H9 (cell line): ENCODE results near the gene ZNF618. TPM values are rescaled to one million over a fixed set of nuclear protein-coding genes. Genes with fewer than 3 reads are reported as not detected.

Source experiments
- DNase-seq: peaks from one replicate; pipeline ENCODE4 v3.0.0-alpha.2; 2017
- H2AFZ ChIP-seq: one replicate; pipeline ENCODE4 v1.6.1; 2013; ENCODE audit warnings: mild to moderate bottlenecking, low read length, control low read depth, moderate library complexity
- H2AK5ac ChIP-seq: 2 replicates; pipeline ENCODE4 v1.6.1; 2013; ENCODE audit warnings: low read length, control low read depth, mixed read lengths; ENCODE audit not compliant: insufficient read length
- H2BK120ac ChIP-seq: one replicate; pipeline ENCODE4 v1.6.1; 2013; ENCODE audit warnings: low read depth, mild to moderate bottlenecking, low read length, control low read depth, inconsistent platforms; ENCODE audit not compliant: poor library complexity, severe bottlenecking
- H2BK12ac ChIP-seq: 2 replicates; pipeline ENCODE4 v1.6.1; 2013; ENCODE audit warnings: low read length, control low read depth, mixed read lengths, low read depth; ENCODE audit not compliant: insufficient read length
- H2BK15ac ChIP-seq: 2 replicates; pipeline ENCODE4 v1.6.1; 2013; ENCODE audit warnings: low read depth, low read length, control low read depth
- H2BK20ac ChIP-seq: one replicate; pipeline ENCODE4 v1.6.1; 2013; ENCODE audit warnings: low read depth, mild to moderate bottlenecking, low read length, control low read depth, inconsistent platforms; ENCODE audit not compliant: poor library complexity, severe bottlenecking
- H2BK5ac ChIP-seq: 2 replicates; pipeline ENCODE4 v1.6.1; 2013; ENCODE audit warnings: low read length, control low read depth, mixed read lengths; ENCODE audit not compliant: insufficient read length
- H3K14ac ChIP-seq: 2 replicates; pipeline ENCODE4 v1.6.1; 2013; ENCODE audit warnings: low read length, control low read depth; ENCODE audit not compliant: insufficient read depth
- H3K18ac ChIP-seq: 2 replicates; pipeline ENCODE4 v1.6.1; 2013; ENCODE audit warnings: low read depth, mild to moderate bottlenecking, mixed read lengths, low read length, control low read depth; ENCODE audit not compliant: insufficient read length
- H3K23ac ChIP-seq: 2 replicates; pipeline ENCODE4 v1.6.1; 2013; ENCODE audit warnings: low read length, control low read depth, mixed read lengths, low read depth; ENCODE audit not compliant: insufficient read length
- H3K23me2 ChIP-seq: 2 replicates; pipeline ENCODE4 v1.6.1; 2013; ENCODE audit warnings: low read depth, mild to moderate bottlenecking, mixed read lengths, low read length, control low read depth; ENCODE audit not compliant: insufficient read length, poor library complexity, severe bottlenecking
- H3K27ac ChIP-seq: 2 replicates; pipeline ENCODE4 v1.5.1; 2013; ENCODE audit warnings: low read length, control low read depth, mixed read lengths, low read depth; ENCODE audit not compliant: insufficient read length
- H3K27me3 ChIP-seq: 2 replicates; pipeline ENCODE4 v1.6.1; 2013; ENCODE audit warnings: low read length, control low read depth, inconsistent platforms; ENCODE audit not compliant: insufficient read depth
- H3K4ac ChIP-seq: 2 replicates; pipeline ENCODE4 v1.6.1; 2013; ENCODE audit warnings: low read depth, mild to moderate bottlenecking, control low read depth, inconsistent platforms, low read length, moderate library complexity
- H3K4me1 ChIP-seq: 2 replicates; pipeline ENCODE4 v1.6.1; 2013; ENCODE audit warnings: low read length, control low read depth, inconsistent platforms; ENCODE audit not compliant: insufficient read depth
- H3K4me2 ChIP-seq: 2 replicates; pipeline ENCODE4 v1.6.1; 2013; ENCODE audit warnings: low read length, control low read depth, mixed read lengths; ENCODE audit not compliant: insufficient read length, insufficient read depth
- H3K56ac ChIP-seq: 2 replicates; pipeline ENCODE4 v1.6.1; 2013; ENCODE audit warnings: low read depth, mild to moderate bottlenecking, mixed read lengths, low read length, control low read depth; ENCODE audit not compliant: insufficient read length
- H3K79me1 ChIP-seq: 2 replicates; pipeline ENCODE4 v1.6.1; 2013; ENCODE audit warnings: low read depth, mild to moderate bottlenecking, moderate library complexity, low read length, control low read depth, inconsistent platforms; ENCODE audit not compliant: insufficient read depth, poor library complexity, severe bottlenecking
- H3K79me2 ChIP-seq: 2 replicates; pipeline ENCODE4 v1.6.1; 2013; ENCODE audit warnings: low read length, control low read depth, inconsistent platforms; ENCODE audit not compliant: insufficient read depth
- H3K9ac ChIP-seq: 2 replicates; pipeline ENCODE4 v1.6.1; 2013; ENCODE audit warnings: low read length, control low read depth, mixed read lengths; ENCODE audit not compliant: insufficient read length; ENCODE audit errors: extremely low read depth
- H3K9me3 ChIP-seq: one replicate; pipeline ENCODE4 v1.6.1; 2013; ENCODE audit warnings: low read depth, low read length, inconsistent platforms; ENCODE audit not compliant: control insufficient read depth
- H3T11ph ChIP-seq: one replicate; pipeline ENCODE4 v1.6.1; 2013; ENCODE audit warnings: mild to moderate bottlenecking, low read length, control low read depth, inconsistent platforms
- H4K20me1 ChIP-seq: one replicate; pipeline ENCODE4 v1.6.1; 2013; ENCODE audit not compliant: control insufficient read depth, insufficient read length, insufficient read depth
- H4K5ac ChIP-seq: 2 replicates; pipeline ENCODE4 v1.6.1; 2013; ENCODE audit warnings: low read depth, mild to moderate bottlenecking, mixed read lengths, low read length, control low read depth; ENCODE audit not compliant: insufficient read length
- H4K8ac ChIP-seq: replicated peaks from 2 replicates; pipeline ENCODE4 v1.6.1; 2013; ENCODE audit warnings: low read length, control low read depth, mixed read lengths, low read depth; ENCODE audit not compliant: insufficient read length
- H4K91ac ChIP-seq: 2 replicates; pipeline ENCODE4 v1.6.1; 2013; ENCODE audit warnings: low read depth, mild to moderate bottlenecking, moderate library complexity, mixed read lengths, low read length, control low read depth; ENCODE audit not compliant: insufficient read length
- H3K27ac Mint-ChIP-seq, 3 experiments: 2 replicates in 2 of 3; 3 replicates in 1 of 3; pipeline ENCODE4 v1.8.0; 2020 to 2021; ENCODE audit warnings: mixed read lengths in 3 of 3, mild to moderate bottlenecking in 1 of 3, moderate library complexity in 1 of 3
- H3K27me3 Mint-ChIP-seq: 2 replicates; pipeline ENCODE4 v1.8.0; 2021; ENCODE audit warnings: low read depth, mild to moderate bottlenecking, moderate library complexity, mixed read lengths
- H3K36me3 Mint-ChIP-seq, 3 experiments: 2 replicates in 2 of 3; 3 replicates in 1 of 3; pipeline ENCODE4 v1.8.0; 2020 to 2021; ENCODE audit warnings: low read depth in 3 of 3, mixed read lengths in 3 of 3; ENCODE audit not compliant: insufficient read depth in 1 of 3
- H3K4me1 Mint-ChIP-seq, 2 experiments: 2 replicates each; pipeline ENCODE4 v1.8.0; 2020; ENCODE audit warnings: mixed read lengths in 2 of 2
- H3K4me3 Mint-ChIP-seq, 2 experiments: 2 replicates in 1 of 2; 3 replicates in 1 of 2; pipeline ENCODE4 v1.8.0; 2020 to 2021; ENCODE audit warnings: mild to moderate bottlenecking in 2 of 2, mixed read lengths in 2 of 2, moderate library complexity in 1 of 2
- H3K9me3 Mint-ChIP-seq, 2 experiments: 2 replicates in 1 of 2; 3 replicates in 1 of 2; pipeline ENCODE4 v1.8.0; 2020; ENCODE audit warnings: mild to moderate bottlenecking in 2 of 2, mixed read lengths in 2 of 2, moderate library complexity in 1 of 2
- CTCF ChIP-seq: fragments of 200-600 bp; sonication (generic); conservative IDR thresholded peaks from 3 replicates; pipeline ENCODE4 v1.8.0; 2021; ENCODE audit warnings: antibody characterized with exemption, mild to moderate bottlenecking
- WGBS: extraction: QIAGEN DNeasy Blood & Tissue Kit; methylation state at CpG from one replicate; pipeline ENCODE4 v1.1.7; 2013; ENCODE audit warnings: missing lambda C conversion rate, low lambda C conversion rate, mixed read lengths; ENCODE audit not compliant: insufficient read length; ENCODE audit errors: extremely low coverage; 5-methylcytosine and 5-hydroxymethylcytosine counted together
- total RNA-seq: library from RNA; stranded (reverse); gene quantifications from 2 replicates; pipeline ENCODE4 v1.2.1, GENCODE V29; 2021

Gene ZNF618
- total RNA-seq, 1 experiment from 2014 or later: 13.6 TPM

- Histone ChIP-seq H2BK5ac (no peak overlapping the region), H3K4me2 (no peak overlapping the region), H3K56ac (no peak overlapping the region), H2AK5ac (no peak overlapping the region), H2BK120ac (no peak overlapping the region), H3K27ac (no peak overlapping the region), H3K27me3 (no peaks in the 10 kb centered on the region), H4K20me1 (no peaks in the 10 kb centered on the region), H4K5ac (no peak overlapping the region), H2BK20ac (no peak overlapping the region), H3T11ph (no peak overlapping the region), H4K91ac (no peak overlapping the region), H3K4ac (no peak overlapping the region), H3K23me2 (no peaks in the 10 kb centered on the region), H2AFZ (no peak overlapping the region), H3K79me2 (no peaks in the 10 kb centered on the region), H3K9ac (no peak overlapping the region), H2BK15ac (no peak overlapping the region), H4K8ac (no peak overlapping the region), H3K14ac (no peak overlapping the region), H3K18ac (no peak overlapping the region), H3K9me3 (no peaks in the 10 kb centered on the region), H3K23ac (no peak overlapping the region), H3K4me1 (no peaks in the 10 kb centered on the region), H2BK12ac (no peak overlapping the region), H3K79me1 (no peaks in the 10 kb centered on the region)
- no peaks in the 10 kb centered on the region for H3K27me3 Mint-ChIP-seq
- peaks cover 4 to 15% (median 12%) of the 10 kb centered on the region in 3 experiments; a peak in 6 of 7 replicates for H3K36me3 Mint-ChIP-seq
- WGBS: no CpG with 5 or more reads among the region's 10 CpGs
- DNase-seq: no peak
- no peaks in the 10 kb centered on the region for H3K9me3 Mint-ChIP-seq
- no peak overlapping the region; a peak in 1 of 7 replicates for H3K27ac Mint-ChIP-seq
- no peaks in the 10 kb centered on the region for H3K4me1 Mint-ChIP-seq
- no peak for TF ChIP-seq CTCF
- no peak overlapping the region for H3K4me3 Mint-ChIP-seq
Observed at GRCh38 chr9:113984639-113985380, 108.7 kb downstream of the ZNF618 start.
